Right lung (tissue), 5 donors: Measurements from ENCODE around the gene HOXC9. TPM values are rescaled to one million over a fixed set of nuclear protein-coding genes. Genes with fewer than 3 reads are reported as not detected.

Experiments
- DNase-seq, 2 donors: peaks; one replicate each; pipeline ENCODE4 v3.0.0-alpha.2; 2013
- polyA plus RNA-seq, 5 donors: library from polyadenylated mRNA; unstranded; fragments of 120-200 nt; gene quantifications; one replicate each; pipeline versions ENCODE4 v1.2.1 to v1.2.3, GENCODE V29; 2013; ENCODE audit warnings: inconsistent platforms in 1 of 5, low replicate concordance in 1 of 5; ENCODE audit not compliant: insufficient read length in 5 of 5, insufficient read depth in 1 of 5

The HOXC9 gene
- polyA plus RNA-seq, 5 donors: 0.20 to 2.1 (median 0.34) TPM

GRCh38 chr12:53975479-53976152, 24.3 kb upstream of the HOXC9 start:
- DNase-seq: no peak

- peak in 1 of 2 donors; percentile 48 for DNase-seq
Measured at GRCh38 chr12:53976172-53976822, 23.7 kb upstream of the HOXC9 start.

- no peak for DNase-seq
Measured at GRCh38 chr12:53976823-53977595, 23.0 kb upstream of the HOXC9 start.

GRCh38 chr12:53977596-53978445, 22.1 kb upstream of the HOXC9 start:
- no peak for DNase-seq

GRCh38 chr12:53978477-53979356, 21.2 kb upstream of the HOXC9 start:
- no peak for DNase-seq

- DNase-seq: no peak
Measured at GRCh38 chr12:53980104-53980801, 19.7 kb upstream of the HOXC9 start.

GRCh38 chr12:53980802-53981496, 19.0 kb upstream of the HOXC9 start:
- DNase-seq: no peak

GRCh38 chr12:53981634-53982565, 18.1 kb upstream of the HOXC9 start:
- no peak for DNase-seq

- DNase-seq: no peak
Measured at GRCh38 chr12:53982648-53983567, 17.1 kb upstream of the HOXC9 start.

GRCh38 chr12:53983568-53983949, 16.4 kb upstream of the HOXC9 start:
- no peak for DNase-seq

GRCh38 chr12:53983950-53984572, 15.9 kb upstream of the HOXC9 start:
- no peak for DNase-seq

- DNase-seq: peak; percentile 67 to 73
Measured at GRCh38 chr12:53984901-53985691, 14.9 kb upstream of the HOXC9 start, which contains the start of gene HOXC10. Gene HOXC10 (plus strand): TSS chr12:53985146. CDS start chr12:53985260, 114 bp downstream.

GRCh38 chr12:53985692-53985993, 14.3 kb upstream of the HOXC9 start:
- no peak for DNase-seq

GRCh38 chr12:53985994-53986685, 13.8 kb upstream of the HOXC9 start:
- DNase-seq: no peak
